GM13976 (cell line): ENCODE results near the gene ONECUT3.
"Not testable (repeated sequence)": the region's sequence is repeated elsewhere in the genome, so short reads cannot be mapped to it uniquely, and the experiment has no call there.

Experiments used
- DNase-seq: peaks from one replicate; pipeline ENCODE4 v3.0.0; 2012; ENCODE audit warnings: low spot score
- in situ Hi-C: fragments of 300-500 bp; cut with MboI; formaldehyde crosslinking; loops from one replicate; pipeline ENCODE4 v1.12.0; 2022; ENCODE audit warnings: low sequenced_read_pairs, mixed read lengths, inconsistent platforms; ENCODE audit not compliant: unreplicated experiment
- TF ChIP-seq, protein P1 (sequence below): IDR thresholded peaks from 2 replicates; pipeline ENCODE4 v1.5.1; 2012; ENCODE audit warnings: borderline replicate concordance, mild to moderate bottlenecking; ENCODE audit not compliant: insufficient read depth; ENCODE audit errors: extremely low read depth, missing control alignments, control extremely low read depth

The ONECUT3 gene

DNA sequence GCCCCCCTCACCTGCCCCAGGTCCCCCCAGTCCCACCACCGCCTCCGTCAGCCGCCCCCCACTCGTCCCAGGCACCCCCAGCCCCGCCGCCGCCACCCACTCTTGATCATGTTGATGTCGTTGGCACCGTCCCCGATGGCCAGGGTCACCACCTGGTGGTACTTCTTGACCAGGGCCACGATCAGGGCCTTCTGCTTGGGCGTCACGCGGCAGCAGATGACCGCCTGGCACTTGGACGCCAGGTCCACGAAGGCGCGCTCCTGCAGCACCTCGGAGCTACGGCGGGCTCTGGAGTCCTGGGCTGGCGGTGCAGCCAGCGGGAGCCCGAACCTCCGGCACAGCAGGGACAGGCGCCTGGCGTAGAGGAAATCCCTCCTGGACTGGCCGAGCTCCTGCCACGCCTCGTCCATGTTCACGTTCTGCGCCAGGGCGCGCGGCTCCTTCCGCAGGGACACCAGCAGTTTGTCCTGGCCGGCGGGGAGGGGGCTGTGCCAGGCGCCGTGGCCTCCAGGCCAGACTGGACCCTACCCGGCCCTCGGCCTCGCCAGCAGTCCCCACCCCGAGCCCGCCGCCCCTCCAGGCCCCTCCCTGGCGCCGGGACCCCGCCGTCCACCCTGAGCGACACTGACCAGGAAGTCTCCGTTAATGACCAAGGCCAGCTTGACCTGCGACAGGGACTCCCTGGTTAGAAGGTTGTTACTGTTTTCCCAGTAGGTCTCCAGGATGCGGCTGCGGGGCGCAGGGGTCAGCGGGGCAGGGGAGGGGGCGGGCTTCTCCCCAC is 36.1 kb downstream of the ONECUT3 start:
- TF ChIP-seq, protein P1, sequence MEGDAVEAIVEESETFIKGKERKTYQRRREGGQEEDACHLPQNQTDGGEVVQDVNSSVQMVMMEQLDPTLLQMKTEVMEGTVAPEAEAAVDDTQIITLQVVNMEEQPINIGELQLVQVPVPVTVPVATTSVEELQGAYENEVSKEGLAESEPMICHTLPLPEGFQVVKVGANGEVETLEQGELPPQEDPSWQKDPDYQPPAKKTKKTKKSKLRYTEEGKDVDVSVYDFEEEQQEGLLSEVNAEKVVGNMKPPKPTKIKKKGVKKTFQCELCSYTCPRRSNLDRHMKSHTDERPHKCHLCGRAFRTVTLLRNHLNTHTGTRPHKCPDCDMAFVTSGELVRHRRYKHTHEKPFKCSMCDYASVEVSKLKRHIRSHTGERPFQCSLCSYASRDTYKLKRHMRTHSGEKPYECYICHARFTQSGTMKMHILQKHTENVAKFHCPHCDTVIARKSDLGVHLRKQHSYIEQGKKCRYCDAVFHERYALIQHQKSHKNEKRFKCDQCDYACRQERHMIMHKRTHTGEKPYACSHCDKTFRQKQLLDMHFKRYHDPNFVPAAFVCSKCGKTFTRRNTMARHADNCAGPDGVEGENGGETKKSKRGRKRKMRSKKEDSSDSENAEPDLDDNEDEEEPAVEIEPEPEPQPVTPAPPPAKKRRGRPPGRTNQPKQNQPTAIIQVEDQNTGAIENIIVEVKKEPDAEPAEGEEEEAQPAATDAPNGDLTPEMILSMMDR = no peak
- in situ Hi-C loops = no loop called here
- DNase-seq = no peak

DNA sequence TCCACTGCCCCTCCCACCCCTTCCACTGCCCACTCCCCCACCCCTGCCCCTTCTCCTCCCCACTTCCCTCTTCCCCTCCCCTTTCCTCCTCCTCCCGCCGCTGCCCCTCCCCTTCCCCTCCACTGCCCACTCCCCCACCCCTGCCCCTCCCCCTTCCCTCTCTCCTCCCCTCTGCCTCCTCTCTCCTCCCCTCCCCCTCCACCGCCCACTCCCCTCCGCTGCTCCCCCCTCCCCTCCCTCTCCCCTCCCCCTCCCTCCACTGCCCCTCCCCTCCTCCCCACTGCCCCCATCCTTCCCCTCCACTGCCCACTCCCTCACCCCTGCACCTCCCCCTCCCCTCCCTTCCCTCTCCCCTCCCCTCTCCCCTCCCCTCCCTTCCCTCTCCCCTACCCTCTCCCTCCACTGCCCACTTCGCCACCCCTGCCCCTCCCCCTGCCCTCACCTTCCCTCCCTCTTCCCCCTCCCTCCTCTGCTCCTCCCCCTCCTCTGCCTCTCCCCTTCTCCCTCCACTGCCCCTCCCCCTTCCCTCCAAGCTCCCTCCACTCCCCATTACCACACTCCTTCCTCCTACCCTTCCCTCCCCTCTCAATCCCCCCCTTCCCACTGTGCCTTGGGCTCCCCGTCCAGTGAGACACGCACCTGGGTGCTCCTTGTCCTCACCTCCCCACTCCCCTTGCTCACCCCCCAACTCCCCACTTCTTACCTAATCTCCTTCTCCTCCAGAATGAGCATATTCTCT is 36.9 kb downstream of the ONECUT3 start:
- in situ Hi-C loops = no loop called here
- no peak for DNase-seq
- TF ChIP-seq, protein P1 = no peak

DNA sequence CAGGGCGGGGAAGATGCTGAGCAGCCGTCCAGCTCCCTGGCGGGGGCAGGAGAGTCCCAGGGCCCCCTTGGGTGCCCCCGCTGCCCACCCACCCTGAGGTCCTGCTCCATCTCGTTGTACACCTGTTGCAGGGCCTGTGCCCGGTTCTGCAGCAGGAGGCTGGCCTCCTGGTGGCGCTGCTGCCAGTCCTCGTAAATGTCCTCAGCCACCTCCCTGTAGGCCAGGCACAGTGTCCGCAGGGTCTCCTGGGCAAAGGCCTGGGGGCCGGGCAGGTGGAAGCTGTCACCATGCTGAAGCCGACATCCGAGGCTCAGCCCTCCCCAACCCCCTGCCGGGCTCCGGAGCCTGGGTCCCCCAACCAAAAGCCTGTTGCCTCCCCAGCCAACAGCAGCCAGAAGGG is 38.6 kb downstream of the ONECUT3 start:
- in situ Hi-C loops = no loop called here
- DNase-seq = no peak
- TF ChIP-seq, protein P1 = no peak

DNA sequence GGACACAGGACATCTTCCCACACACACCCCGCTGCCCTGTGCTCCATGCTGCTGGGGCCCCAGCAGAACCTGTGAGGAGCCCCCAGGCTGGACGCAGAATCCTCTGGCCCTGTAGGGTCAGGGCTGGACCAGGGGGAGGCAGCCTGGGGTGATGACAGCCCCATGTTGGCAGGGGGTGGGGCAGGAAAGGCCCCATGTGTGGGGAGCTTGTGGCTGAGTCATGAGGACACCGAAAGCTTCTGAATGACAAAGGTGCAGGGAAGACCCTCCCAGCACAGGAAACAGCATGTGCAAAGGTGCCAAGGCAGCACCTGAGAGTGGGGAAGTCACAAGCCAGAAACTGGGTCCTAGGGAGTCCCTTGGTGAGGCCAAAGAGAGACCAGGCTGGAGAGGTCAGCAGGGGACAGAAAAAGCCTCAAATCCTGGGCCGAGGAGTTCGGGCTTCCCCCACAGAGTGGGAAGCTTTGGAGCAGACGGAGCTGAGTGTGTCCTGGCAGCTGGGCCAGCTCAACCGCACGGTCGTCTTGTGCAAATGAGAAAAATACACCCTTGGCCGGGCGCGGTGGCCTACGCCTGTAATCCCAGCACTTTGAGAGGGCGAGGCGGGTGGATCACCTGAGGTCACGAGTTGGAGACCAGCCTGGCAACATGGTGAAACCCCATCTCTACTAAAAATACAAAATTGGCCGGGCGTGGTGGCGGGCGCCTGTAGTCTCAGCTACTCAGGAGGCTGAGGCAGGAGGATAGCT is 41.3 kb downstream of the ONECUT3 start:
- DNase-seq = no peak
- TF ChIP-seq, protein P1 = no peak
- in situ Hi-C loops = no loop called here

DNA sequence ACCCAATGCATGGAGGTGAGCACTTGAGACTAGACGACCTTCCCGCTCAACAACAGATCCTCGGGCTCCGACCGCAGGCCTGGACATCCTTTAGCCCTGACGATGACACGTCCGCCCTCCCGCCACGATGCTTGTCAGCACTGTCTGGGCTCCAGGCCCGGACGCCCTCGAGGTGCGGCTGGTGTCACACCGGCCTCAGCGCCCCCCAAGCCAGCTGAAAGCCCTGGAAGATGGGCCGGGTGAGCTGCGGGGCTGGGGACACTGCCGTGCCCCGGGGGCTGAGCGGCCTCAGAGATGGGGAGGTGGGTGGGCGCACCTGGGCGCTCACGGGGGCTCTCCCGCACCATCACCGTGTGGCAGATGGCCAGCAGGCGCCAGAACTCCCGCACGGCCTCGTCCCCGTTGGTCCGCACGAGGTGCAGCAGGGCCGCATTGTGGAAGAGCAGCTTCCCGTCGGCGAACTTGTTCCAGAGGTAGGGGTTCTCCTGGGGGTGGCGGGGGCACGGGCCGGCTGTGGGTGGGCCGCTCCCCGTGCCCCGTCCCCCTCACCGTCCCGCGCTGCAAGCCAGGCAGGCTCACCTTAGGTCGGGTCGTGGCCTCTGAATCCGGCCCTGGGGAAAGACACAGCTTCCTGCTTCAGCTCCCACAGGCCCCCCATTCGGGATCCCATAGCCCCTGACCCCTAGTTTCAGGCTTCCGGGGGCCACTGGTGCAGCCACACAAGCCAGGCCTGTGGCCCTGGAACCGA is 43.3 kb downstream of the ONECUT3 start:
- TF ChIP-seq, protein P1 = no peak
- in situ Hi-C loops = no loop called here

DNA sequence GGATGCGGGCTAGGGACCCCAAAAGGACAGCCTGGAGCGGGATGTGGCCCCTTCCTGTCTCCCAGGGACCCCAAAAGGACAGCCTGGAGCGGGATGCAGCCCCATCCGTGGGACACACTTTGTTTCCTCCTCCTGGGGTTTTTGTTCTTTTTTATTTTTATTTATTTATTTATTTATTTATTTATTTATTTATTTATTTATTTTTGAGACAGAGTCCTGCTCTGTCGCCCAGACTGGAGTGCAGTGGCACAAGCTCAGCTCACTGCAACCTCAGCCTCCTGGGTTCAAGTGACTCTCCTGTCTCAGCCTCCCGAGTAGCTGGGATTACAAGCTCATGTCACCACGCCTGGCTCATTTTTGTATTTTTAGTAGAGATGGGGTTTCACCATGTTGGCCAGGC is 44.0 kb downstream of the ONECUT3 start:
- DNase-seq, in situ Hi-C loops: not testable (repeated sequence)

More for the DNA sequence above, 43.3 kb downstream of the ONECUT3 start:
- DNase-seq = no peak
